Superior temporal gyrus (tissue), 1 donor: ENCODE data around the gene TMC2.
A peak's percentile ranks its signal among the peaks of the same experiment; 100 is the strongest.

Source experiments
- DNase-seq: peaks from one replicate; pipeline ENCODE4 v3.0.0-alpha.2; 2016; ENCODE audit errors: extremely low spot score

Gene TMC2

GRCh38 chr20:2625062-2625461 is 88.7 kb downstream of the TMC2 start:
- no peak for DNase-seq

DNA sequence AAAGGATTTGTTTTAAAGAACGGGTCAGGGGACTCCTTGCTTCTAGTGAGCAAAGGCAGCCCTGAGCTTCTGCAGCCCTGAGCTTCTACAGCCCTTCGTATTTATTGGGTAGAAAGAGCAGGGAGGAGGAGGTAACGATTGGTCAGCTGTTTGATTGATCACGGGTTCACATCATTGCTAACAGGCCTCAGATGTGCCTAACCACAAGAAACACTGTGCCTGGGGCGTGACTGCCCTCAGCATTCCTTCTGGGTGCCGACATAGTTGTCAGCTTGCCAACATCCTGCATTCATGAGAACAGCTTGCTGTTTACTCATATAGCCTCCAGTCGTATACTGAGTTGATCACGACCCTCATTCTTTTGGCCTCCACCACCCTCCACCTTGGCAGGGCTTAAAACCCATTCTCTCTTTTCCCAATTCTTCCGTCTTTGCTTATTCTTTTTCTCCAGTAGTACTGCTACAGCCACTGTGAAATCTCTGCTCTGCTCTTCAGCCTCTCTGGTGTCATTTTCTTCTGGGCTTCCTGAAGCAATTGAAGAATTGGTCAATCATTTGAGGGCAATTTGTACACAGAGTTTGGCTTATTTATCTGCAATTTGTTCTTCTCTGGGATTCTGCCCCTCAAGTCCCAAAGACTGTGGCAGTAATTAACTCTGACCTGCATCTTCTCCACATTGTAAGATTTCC is 90.6 kb downstream of the TMC2 start:
- DNase-seq = no peak

GRCh38 chr20:2631228-2631627 is 94.9 kb downstream of the TMC2 start:
- no peak for DNase-seq

DNA sequence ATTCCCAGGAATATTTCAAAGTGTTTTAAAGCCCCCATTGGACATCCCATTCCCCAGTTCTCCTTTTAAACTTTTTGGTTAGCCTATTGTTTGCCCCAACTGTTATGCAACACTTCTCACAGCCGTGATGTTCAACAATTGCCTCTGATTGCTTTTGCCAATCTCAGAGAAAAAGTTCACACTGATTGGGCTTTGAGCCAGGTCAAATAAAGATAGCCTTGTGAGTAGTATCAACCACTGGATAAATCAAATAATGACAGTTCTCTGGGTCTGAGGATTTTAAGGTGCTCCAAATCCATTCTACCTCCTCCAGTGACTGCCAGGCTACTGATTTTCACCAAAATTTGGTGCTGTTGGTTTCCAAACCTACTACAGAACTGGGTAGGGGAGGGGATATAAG is 97.0 kb downstream of the TMC2 start:
- no peak for DNase-seq

- no peak for DNase-seq
Measured at GRCh38 chr20:2637246-2637645, 100.9 kb downstream of the TMC2 start.

- DNase-seq = no peak
Measured at GRCh38 chr20:2640260-2640659, 103.9 kb downstream of the TMC2 start.

DNA sequence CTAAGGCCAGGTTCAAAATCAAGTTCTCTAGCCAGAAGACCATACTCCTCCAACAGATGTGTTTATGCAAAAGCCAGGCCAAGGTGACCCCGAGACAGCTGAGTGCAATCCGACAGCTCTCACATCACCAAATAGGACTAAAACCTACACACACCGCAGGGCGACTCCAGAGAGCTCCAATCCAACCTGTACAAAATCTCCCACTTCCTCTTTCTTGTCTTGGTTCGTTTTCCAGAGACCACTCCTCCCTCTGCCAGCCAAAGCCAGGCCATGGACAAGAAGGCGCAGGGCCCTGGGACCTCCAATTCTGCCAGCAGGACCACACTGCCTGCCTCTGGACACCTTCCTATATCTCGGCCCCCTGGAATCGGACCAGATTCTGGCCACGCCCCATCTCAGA is 104.5 kb downstream of the TMC2 start:
- DNase-seq = no peak

GRCh38 chr20:2643708-2644107 is 107.3 kb downstream of the TMC2 start:
- no peak for DNase-seq

DNA sequence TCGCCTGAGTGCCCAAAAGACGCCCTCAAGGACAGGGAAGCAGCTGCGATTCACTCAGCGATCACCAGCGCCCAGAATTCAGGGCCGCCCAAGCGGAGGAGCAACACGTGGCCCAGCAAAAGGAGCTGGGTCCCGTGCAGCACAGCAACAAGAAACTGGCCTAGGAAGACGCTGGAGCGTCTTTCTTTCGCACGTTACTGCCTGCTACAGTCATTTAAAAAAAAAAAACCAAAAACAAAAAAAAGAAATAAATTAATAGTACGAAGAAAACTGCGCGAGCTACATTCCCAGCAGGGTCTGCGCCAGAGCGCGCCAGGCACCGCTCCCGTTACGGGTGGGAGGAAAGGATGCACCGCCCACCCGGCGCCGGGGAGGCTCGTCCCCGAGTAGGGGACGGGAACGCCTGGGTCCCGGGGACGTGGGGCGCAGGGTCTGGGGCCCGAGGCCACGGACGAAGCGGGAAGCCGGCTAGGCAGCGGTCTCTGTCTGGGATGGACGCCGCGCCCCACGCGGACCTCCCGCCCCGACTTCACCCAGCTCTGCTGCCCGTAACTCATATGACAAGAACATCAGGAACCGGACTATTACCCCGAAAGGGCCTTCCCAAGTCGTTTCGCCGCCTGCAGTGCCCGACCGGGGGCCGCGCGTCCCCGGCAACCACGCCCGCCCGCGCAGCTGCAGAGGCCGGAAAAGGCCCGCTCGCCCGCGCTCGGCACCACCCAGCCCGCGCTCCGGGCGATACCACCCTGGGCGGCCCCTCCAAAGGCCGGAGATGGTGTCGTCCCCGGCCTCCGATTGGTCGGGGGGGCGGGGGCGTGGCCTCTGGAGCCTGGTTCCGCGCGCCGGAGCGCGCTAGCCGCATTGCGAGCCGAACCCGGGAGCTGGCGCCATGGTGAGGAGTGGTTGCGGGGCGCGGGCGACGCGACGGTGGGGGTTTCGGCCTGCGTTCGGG is 115.7 kb downstream of the TMC2 start, which contains the start of gene NOP56:
Gene NOP56, plus strand, starts transcription at position 861 of the 952 bp plus-strand sequence. Its CDS starts 29 bp downstream, at position 890.
- peak; percentile 93 for DNase-seq

DNA sequence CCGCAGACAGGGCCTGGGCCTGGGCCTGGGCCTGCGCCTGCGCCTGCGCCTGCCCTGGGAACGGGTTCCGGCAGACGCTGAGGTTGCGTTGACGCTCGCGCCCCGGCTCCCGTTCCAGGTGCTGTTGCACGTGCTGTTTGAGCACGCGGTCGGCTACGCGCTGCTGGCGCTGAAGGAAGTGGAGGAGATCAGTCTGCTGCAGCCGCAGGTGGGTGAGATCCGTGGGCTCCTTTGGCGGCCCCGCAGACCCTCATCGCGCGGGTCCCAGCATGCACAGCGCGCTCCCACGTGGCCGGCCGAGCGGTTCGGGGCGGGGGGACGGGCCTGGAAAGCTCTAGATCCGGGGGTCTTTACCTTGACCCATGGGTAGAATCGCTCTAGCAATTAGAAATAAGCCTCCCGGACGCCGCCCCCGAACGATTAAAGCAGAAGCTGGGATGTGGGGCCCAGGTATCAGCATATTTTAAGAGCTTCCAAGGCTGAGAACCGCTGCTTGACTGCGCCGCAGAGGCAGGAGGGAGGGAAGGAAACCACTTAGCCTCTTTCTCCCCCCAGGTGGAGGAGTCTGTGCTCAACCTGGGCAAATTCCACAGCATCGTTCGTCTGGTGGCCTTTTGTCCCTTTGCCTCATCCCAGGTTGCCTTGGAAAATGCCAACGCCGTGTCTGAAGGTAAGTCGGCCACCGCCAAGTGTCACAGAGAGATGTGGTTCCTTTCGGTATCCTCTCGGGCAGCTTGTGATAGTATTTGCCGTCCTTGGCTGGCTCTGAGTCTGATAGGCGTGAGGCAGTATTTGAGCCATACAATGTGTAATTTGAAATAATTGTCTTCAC is 116.6 kb downstream of the TMC2 start:
- DNase-seq = peak; percentile 64

GRCh38 chr20:2653556-2654383 is 117.4 kb downstream of the TMC2 start:
- no peak for DNase-seq

- DNase-seq = no peak
Measured at GRCh38 chr20:2654384-2654822, 118.0 kb downstream of the TMC2 start.

DNA sequence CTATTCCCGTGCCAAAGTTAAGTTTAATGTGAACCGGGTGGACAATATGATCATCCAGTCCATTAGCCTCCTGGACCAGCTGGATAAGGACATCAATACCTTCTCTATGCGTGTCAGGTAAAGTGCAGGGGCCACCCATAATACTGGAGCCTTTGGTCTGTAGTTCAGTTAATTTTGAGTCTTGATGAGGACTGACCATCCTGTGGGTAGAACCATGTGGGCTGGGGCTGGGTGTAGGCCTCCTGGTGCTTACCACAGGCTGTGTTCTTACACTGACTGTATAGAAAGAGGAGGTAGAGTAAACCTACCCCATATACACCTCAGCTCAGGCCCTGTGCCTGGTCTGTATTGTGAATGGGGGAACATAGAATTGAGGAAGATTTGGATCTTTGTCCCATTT is 118.5 kb downstream of the TMC2 start:
- DNase-seq = no peak

GRCh38 chr20:2655331-2656116 is 119.2 kb downstream of the TMC2 start:
- DNase-seq = no peak

DNA sequence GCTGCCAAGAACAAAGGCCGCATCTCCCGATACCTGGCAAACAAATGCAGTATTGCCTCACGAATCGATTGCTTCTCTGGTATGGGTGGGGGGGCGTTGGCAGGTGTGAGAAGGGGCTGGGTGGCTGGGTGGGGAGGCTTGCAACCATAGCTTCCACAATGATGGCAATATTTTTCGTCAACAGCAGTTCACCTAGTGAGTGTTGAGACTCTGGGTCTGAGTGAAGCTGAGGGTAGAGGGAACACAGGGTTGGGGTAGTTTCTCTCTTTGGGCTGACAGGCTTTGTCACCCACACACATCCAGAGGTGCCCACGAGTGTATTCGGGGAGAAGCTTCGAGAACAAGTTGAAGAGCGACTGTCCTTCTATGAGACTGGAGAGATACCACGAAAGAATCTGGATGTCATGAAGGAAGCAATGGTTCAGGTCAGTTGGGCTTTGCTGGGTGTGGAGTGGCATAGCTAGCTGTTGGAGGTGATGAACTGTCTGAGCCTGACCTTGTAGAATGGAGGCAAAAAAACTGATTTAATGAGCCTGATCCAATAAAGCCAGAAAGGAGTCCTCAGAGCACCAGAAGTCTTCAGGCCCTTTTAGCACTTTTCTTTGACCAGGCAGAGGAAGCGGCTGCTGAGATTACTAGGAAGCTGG is 120.2 kb downstream of the TMC2 start:
- no peak for DNase-seq

DNA sequence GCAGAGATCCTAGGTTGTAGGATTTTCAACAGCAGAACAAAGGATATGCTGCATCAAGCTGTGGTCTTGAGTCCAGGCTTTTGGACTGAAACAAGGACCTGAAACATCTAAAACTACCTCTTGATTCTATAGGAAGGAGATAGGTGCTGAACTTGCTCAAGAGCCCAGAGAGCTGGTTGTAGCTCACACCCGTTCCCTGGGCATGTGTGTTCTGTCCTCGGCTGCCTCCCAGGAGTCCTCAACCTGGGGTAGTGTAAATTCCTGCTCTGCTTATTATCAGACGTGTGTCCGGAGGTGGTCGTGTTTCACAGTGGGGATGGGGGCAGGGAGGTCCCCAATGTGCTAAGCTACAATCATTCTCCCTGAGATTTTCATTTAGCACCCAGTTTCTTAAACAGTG is 120.9 kb downstream of the TMC2 start:
- no peak for DNase-seq

DNA sequence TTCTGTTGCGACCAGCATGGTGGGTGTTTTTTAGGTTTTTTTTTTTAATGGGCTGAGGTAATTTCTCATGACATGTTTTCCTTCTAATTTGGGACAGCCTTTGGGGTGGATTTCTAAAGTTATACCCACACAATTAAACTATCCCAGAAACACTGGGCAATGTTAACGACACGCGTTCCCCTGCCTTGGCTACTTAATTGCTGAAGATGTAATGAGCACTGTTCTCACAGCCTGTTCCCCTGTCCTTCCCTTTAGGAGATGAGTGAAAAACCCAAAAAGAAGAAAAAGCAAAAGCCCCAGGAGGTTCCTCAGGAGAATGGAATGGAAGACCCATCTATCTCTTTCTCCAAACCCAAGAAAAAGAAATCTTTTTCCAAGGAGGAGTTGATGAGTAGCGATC is 121.3 kb downstream of the TMC2 start:
- DNase-seq = no peak

GRCh38 chr20:2658414-2659354 is 122.3 kb downstream of the TMC2 start:
- DNase-seq = no peak

DNA sequence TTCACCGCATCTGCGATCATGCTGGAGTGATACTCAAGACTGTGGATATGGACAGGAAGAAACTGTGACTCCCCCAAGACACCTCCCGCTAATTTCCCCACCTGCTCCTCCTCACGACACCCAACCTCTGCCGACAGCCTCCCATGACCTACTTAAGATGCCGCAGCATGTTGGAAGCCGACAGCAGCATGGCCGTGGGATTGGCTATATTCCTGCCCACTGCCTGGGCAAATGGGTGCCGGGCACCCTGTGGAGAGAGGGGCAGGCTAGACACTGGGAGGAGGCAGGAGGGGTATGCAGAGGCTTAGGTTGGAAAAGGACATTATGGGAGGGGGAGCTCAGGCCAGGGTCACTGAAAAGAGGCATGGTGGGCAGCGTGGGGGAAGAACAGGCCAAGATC is 123.2 kb downstream of the TMC2 start:
- no peak for DNase-seq
